ENCODE measurements around the gene PLK2.
A peak's percentile ranks its signal among the peaks of the same experiment; 100 is the strongest.

PLK2 gene

DNA sequence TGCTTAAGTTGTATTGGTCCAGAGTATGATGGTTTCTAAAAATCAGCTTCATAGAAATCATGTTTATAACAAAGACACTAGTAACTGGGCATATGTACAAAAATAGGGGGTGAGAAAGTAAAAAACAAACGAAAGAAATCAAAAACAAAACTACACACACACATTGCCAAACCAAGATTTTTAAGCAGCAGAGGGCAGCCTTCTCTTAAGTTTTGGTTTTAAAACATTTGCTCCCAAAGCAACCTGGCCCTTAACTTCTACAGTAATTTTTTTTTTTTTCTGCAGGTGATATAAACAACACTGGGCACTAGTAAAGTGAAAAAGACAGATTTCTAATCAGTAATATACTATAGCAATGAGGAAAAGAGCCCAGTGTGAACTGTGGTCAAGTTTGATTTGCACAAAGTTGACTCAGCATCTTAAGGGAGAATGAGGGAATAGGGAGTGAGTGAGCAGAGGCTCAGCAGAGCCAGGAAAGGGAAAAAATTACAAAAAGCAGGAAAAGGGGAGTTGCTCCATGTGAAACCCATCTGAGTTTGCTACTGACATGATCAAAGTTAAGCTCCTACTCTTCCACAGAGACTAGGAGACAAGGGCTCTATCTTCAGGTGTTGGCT is 18.0 kb upstream of the PLK2 start:
- no peak for DNase-seq

DNA sequence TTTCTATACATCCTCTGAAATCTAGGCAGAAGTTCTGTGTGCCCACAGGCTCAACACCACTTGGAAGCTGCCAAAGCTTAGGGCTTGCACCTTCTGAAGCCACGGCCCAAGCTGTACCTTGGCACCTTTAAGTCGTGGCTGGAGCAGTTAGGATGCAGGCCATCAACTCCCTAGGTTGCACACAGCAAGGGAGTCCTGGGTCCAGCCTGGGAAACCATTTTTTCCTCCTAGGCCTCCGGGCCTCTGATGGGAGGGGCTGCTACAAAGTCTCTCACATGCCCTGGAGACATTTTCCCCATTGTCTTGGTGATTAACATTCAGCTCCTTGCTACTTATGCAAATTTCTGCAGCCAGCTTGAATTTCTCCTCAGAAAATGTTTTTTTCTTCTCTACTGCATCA is 15.5 kb upstream of the PLK2 start:
- DNase-seq: no peak

DNA sequence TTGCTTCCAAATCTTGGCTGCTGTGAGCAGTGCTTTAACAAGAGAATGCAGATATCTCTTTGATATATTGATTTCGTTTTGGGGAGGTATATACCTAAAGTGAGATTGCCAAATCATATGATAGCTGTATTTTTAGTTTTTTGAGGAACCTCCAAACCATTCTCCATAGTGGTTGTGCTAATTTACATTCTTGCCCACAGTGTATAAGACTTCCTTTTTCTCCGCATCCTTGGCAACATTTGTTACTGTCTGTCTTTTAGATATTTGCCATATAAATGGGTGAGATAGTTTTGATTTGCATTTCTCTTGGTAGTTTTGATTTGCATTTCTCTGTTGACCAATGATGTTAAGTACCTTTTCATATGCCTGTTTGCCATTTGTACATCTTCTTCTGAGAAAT is 10.0 kb upstream of the PLK2 start:
- DNase-seq: no peak

DNA sequence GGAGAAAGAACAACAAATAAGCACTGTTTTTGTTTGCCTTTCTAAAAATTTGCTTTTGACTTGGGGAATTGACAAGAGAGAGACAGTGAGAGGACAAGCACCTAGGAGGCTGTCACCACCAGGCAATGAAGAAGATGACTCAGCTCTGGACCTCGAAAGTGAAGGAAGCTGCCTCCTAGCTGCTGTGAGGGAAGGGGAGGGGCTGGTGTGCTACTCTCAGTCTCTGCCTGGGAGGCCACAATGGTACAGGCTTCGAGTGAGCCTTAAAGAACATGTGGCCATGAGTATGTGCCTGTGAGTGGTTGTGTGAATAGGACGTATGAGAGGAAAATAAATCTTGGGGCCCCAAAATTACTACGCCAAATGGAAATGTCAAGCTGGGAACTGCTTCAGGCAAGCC is 7.1 kb upstream of the PLK2 start:
- no peak for DNase-seq

DNA sequence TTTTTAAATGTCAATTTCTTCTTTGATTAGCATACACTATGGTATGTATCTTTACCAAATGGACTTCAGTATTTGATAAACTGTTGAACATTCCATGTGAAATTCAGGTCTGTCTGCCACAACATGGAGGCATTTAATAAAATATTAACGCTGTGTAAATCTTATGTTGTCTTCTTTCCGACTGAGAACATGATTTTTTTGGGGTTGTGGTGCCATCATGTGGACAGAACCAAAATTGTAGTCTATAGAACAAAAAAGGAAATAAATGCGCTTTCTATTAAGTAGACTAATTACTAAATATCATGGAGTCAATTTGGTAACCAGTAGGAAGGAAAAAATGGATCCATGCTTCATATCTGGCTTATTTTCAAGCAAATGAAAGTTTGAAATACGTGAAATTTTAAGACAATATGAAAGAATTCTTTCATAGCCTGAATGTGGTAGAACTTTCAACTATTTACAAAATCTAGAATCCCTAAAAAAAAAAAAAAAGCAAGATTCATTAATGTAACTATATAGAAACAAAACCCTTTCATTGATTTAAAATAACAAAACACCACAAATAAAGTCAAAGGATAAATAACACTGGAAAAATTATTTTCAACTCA is 2.8 kb upstream of the PLK2 start:
- peak; percentile 34 for DNase-seq

DNA sequence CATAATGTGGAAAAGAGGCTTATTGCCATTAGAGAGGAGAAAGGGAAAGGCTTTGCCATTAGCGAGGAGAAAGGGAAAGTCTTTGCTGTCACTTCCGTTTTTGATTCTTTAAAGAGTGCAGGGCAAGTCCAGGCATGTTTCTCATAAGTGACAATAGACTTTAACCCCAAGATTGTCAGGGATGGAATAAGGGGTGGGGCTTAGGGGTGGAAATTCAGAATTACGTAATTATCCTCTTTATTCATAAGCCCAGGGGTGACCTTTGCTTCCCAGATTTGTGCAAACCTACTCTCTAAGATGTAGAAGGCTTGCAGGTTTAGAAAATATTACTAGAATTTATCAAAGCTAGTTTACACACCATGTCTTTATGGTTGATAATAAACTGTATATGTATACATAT is 2.3 kb upstream of the PLK2 start:
- no peak for DNase-seq

DNA sequence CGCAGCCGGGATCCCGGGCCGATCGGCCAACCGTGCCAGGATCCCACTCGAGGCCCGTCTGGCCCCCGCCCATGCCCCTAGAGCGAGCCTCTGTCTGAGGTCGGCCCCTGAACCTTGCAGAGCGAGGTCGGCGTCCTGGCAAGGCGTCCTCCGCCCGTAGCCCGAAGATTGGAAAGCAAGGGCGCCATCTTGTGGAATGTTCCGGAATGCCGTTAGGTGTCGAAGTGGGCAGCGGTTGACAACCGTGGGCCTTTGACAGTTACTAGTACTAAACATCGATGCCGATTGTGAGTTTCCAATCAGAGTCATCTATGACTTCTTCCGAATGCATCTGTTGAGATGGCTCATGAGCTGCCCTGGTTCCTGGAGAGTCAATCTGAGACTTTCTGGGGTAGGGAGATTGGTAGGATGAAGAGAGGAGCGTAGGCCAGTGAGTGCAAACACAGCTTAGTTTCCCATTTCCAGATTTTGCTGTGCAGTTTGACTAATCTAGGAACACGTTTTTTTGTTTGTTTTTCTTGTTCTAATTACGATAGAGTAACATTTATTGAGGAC is 923 bp upstream of the PLK2 start:
- peak; percentile 64 for DNase-seq

DNA sequence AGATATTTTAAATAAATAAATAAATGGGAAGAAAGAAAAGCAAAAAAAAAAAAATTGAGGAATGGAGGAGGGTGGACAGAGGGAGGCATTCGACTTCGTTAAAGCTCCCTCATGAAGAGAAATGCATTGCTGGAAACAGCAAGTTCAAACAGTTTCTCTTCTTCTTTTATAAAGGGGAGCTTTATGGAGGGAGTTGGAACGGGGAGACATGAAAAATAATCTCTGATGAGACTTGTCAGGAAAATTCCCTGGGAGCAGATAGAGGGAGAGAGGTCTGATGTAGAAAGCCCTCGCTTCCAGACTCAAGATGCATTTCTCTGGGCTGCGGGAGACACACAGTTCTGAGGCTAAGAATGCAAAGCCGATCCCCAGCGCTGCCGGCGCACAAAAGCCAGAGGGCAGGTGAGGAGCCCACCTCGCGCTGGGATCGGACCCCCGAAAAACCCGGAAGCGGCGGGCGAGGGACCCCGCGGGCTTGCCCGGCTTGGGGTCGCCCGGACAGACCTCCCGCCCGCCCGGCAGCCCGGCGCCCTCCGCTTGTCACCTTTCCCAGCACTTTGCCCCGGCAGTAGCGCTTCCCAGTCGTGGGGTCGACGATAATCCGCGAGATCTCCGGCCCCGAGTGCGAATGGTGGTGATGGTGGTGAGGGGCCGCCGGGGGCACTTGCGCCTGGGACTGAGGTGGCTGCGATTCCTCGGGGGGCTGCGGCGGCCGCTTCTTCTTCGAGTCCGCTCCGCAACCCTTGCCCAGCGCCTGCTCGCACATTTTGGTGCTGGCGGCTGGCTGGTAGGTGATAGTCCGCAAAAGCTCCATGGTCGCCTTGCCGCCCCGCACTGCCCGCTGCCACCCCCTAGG is 512 bp downstream of the PLK2 start:
- peak; percentile 5 for DNase-seq

DNA sequence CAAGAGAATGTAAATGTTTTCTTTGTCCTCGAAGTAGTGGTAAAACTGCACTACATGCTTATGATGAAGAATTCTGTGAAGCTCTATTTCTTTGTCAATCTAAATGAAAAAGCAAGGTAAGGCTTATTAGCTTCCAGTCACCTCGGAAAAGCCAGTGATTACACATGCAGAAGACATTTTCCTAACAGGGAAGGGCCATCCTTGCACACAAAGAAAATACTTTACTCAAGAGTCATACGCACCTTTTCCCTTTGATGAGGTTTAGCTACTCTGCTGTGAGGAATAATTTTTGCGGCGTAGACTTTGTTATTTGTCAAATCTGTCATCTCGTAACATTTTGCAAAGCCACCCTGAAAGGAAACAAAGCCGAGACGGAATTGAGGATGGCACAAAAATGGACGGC is 1.1 kb downstream of the PLK2 start:
- no peak for DNase-seq

DNA sequence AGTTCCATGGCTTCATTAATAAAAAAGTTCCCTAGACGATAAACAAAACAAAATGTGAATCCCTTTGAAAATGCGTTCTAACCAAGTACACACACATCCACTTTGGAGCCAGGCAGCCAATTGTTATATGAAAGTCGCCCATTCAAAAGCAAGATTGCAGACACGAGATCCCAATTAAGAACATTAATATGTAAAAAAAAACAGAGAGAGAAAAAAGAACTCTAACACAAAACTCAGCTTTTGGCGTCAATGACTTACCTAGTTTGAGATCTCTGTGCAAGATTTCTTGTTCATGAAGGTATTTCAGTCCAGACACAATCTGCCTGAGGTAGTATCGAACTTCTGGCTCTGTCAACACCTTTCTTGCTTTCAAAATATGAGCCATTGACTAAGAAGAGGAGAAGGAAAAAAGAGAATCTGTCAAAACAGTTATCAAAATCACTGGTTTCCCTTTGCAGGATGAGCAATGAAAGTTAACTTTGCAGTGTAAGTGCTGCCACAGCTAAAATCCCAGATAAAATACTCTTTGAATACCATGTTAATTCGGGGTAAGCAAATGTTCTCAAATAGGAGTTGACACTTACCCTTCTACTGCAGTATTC is 1.6 kb downstream of the PLK2 start:
- no peak for DNase-seq

DNA sequence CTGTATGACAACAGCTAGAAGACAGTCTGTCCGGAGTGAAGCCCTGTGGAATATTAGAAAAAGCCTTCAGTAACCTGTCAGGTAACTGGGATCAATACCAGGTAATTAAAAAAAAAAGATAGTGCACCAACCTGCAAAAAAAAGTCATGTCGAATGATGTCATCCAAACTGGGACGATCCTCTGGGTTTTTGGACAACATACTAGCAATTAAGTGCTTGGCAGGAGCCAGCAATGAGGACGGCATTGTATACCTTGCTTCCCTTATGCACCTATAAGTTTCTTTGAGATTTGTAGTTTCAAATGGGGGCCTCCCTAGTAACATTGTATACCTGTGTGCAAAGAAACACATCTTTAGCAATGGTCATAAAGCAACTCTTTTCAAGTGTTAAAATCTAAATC is 2.8 kb downstream of the PLK2 start:
- no peak for DNase-seq

DNA sequence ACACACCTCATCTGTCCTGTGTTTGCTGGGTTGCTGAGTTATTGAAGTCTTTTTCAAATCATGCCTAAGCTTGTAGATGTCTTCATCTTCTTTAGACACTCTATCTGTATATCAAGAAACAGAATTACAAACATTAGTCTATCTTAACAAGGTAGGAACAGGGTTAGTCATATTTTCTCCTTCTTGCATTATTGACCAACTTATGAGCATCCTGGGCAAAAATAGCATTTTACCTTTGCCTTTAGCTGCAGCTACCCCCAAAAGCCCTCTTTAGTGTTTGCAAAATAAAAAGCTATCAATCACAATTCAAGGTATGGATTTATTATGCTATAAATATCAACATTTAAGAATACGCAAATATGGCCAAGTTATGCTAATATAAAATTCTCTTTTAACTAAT is 3.4 kb downstream of the PLK2 start:
- no peak for DNase-seq

DNA sequence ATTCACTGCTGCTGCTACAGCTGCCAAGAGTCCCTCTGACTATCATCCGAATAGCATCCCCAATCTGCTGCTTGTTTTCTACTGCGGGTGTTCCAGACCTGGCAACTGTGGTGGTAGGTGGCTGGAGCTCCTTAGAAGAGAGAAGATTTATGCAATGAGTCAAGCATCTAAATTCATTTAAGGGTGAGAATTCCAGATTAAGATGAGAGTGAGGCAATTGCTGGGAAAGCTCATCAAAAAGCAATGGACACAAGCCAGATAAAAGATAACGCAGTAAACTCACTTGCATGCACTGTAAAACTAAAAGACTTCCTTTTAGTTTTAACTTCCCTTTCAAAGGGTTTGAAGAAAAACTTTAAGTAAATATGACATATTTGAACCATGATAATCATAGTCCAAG is 3.9 kb downstream of the PLK2 start:
- no peak for DNase-seq

DNA sequence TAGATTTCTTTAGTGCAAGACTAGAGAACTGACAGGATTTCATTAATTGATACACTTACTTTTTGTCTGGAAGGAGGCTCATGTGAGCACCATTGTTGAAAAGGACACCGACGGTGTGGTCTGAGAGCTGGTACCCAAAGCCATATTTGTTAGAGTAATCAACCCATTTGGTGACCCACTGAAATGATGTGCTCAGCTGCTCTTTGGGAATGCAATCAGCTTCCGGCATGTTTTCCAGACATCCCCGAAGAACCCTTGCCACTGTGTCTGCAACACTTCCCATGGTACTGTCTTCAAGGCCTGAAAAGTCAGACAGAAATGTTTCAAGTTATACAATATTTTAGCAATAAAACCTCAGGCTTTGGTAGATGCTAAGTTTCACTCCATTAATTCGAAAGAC is 4.4 kb downstream of the PLK2 start:
- DNase-seq: no peak

DNA sequence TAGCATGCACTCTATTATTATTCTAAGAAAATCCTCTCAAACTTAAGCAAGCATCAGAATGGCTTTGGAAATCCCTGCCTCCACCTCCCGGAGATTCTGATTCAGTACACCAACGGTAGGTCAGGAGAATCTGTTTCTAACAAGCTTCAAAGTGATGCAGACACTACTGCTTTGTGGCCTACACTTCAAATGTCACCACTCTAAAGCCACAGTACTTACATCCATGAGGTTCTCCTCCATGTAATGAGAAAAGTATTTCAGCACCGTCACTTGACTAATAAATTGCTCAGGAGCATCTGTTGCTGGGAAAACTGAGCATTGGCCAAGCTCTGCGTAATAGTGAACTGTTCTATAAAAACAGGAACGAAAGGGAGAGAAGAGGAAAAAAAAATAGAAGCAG is 4.8 kb downstream of the PLK2 start:
- DNase-seq: no peak

DNA sequence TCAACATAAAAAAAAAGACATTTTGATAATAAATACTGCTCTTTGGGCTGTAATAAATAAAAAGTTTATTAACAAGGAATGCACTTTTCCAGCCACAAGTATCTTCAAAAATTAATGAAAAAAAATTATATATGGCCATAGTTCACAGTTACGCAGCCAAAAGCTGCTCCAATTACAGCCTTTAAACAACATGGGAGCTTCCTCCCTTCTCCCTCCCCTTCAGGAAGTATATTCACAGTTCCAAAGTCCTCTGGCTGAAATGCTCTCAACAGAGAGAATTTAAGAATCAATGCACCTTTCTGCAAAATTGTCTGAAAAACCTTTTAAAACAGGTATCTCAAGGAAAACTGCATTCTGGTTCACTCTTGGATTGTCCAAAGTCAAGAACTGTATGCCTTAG is 5.9 kb downstream of the PLK2 start:
- DNase-seq: no peak

DNA sequence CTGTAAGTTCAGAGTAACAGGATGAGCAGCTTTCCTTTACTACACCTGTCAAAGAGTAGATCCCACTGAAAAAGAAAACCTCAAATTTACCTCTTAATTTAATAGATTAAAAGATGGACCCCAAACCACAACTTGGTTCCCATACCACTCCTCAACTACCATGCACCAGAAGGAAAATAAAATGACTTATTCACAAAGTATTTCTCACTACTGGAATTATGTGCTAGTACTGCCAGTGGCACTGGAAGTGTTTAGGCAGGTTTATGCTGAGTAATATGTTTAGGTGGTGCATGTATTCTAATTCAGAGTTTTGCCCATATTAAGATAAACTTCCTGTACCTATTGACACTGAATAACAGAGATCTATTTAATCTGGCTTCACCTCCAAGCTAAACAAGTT is 6.6 kb downstream of the PLK2 start:
- no peak for DNase-seq

DNA sequence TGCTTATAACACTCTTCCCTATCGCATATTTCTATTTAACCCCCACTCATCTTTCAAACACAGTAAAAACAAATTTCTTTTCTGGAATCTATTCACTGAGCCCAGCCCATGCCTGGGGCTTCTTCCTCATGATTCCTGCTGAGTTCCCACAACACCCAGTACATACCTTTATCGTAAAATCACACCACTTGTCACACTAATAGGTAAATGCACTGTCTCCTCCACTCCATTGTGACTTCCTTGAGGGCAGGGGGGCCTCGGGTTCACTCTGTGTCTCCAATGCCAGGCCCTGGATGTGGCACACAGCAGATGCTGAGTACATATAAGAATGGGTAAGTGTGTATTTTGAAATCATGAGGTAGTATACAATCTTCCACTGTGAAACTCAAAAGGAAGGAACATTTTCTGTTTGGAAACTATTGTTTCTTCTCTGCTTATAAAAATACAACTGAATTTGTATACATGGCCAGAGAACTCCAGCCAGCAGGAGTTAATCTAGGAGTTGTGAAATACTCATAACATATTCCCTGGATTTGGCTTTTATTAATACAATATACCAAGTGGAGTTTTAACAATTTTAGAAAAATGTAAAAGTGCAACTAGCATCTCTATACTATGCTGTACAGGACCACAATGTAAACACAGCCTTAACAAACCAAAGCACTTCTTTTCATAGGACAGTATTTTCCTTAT is 7.2 kb downstream of the PLK2 start:
- no peak for DNase-seq

DNA sequence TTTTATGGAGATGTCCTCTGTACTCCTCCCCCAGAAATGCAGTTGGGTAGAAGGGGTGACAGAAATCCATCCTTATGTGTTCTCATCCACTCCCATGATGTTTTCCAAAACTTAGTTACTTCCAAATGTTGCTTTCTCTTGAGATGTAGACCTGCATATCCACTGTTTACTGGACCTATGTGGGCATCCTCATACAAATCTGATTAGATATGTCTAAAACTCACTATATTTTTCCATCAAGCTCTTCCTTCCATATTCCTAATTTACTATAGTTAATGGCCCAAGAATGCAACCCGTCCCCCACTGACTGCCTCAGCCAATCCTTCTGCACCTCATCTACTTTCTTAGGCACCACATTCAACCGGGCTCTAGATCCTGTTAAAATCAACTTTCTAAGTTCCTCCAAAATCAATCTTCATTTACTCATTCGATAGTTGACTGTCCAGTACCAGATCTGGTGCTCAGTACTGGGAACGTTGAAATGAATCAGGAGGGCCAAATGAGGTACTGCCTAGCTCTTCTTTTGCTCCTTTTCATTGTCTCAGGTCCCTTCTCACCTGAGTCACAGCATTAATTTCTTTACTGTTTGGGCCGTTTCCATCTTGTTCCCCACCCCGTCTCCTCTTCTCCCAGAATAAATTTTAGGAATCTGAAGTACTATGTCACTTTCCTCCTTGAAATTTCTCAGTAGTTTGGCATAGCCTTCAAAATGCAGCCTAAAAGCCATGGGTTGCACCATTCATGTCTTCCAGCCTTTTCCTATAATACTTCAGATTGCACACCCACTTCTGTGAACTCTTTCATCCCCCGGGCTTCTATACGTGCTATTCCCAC is 7.9 kb downstream of the PLK2 start:
- no peak for DNase-seq

DNA sequence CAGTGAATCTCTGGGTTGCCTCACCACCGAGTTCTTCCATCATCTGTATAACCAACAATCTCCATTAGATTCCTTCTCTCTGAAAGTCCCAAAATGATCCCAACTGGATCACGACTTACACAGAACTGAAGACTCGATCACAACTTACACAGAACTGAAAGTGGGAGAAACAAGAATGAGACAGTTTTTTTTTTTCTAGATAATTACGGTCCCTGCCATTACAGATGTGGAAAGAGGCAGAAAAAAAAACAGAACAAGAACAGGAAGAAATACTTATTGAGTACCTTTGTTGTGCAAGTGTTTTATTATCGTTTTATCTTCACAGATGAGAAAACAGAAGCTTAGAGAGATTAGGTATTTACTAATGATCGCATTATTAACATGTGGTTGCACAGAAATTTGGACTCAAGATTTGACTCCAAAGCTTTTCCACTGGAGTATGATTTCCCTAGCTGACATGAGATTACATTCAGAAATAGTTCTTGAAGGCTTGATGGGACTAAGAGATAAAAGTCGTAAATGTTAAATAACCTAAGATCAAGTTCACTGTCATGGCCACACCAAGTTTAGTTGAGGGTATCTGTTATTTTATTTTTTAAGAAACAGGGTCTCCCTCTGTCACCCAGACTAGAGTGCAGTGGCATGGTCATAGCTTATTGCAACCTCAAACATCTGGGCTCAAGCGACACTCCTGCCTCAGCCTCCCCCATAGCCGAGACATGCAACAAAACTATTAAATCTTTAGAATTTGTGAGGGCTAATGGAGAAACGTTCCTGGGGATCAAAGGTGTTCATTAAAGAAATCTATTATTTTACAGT is 8.9 kb downstream of the PLK2 start:
- DNase-seq: no peak

DNA sequence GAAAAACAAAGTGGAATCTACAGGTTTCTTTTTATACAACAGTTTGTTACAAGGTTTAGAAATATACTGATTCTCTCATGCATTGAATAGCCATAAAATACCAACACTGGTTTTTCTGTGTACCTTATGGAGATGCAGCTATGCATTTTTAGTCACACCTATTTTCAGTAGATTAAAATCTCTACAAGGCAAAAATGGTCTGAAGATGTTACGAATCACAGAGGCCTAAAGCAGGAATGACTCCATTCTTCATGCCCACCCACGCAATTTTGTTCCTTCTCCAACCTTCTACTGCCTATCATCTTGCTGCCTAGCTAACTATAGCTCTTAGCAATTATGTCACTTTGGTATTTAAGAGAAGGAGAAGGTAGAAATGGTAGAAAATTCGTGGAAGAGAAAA is 9.9 kb downstream of the PLK2 start:
- no peak for DNase-seq
